ENCODE measurements around the gene ADGRG1.
A peak's percentile ranks its signal among the peaks of the same experiment; 100 is the strongest.

The ADGRG1 gene

GRCh38 chr16:57648581-57649442 is 20.4 kb downstream of the ADGRG1 start:
- DNase-seq (ENCODE audit: low spot score): peak; percentile 94
- TF ChIP-seq CTCF (IDR thresholded peaks at IDR 0.05; ENCODE audit: borderline replicate concordance, control extremely low read depth, extremely low read depth, insufficient read depth, missing control alignments): peak; percentile 100

GRCh38 chr16:57649443-57649751 is 21.0 kb downstream of the ADGRG1 start:
- no peak for TF ChIP-seq CTCF (IDR thresholded peaks at IDR 0.05; ENCODE audit: borderline replicate concordance, control extremely low read depth, extremely low read depth, insufficient read depth, missing control alignments)
- in situ Hi-C loops (cut with MboI; ENCODE audit: low sequenced_read_pairs, unreplicated experiment): loop anchor here (5.0 kb wide), 1 partner anchor 52 kb away; no protein-coding TSS in a partner anchor
- no peak for DNase-seq (ENCODE audit: low spot score)

More at GRCh38 chr16:57648581-57649442, 20.4 kb downstream of the ADGRG1 start:
- in situ Hi-C loops (cut with MboI; ENCODE audit: low sequenced_read_pairs, unreplicated experiment): loop anchor here (5.0 kb wide), 1 partner anchor 52 kb away; no protein-coding TSS in a partner anchor

- in situ Hi-C loops (cut with MboI; ENCODE audit: low sequenced_read_pairs, unreplicated experiment): loop anchor here (5.0 kb wide), 1 partner anchor 53 kb away; no protein-coding TSS in a partner anchor
- no peak for DNase-seq (ENCODE audit: low spot score)
- no peak for TF ChIP-seq CTCF (IDR thresholded peaks at IDR 0.05; ENCODE audit: borderline replicate concordance, control extremely low read depth, extremely low read depth, insufficient read depth, missing control alignments)
These were observed 21.4 kb downstream of the ADGRG1 start for GRCh38 chr16:57649846-57650245.

- in situ Hi-C loops (cut with MboI; ENCODE audit: low sequenced_read_pairs, unreplicated experiment): no loop called here
- no peak for DNase-seq (ENCODE audit: low spot score)
- no peak for TF ChIP-seq CTCF (IDR thresholded peaks at IDR 0.05; ENCODE audit: borderline replicate concordance, control extremely low read depth, extremely low read depth, insufficient read depth, missing control alignments)
These were observed 23.2 kb downstream of the ADGRG1 start for GRCh38 chr16:57651344-57652333.

GRCh38 chr16:57652695-57653471 is 24.5 kb downstream of the ADGRG1 start:
- no peak for TF ChIP-seq CTCF (IDR thresholded peaks at IDR 0.05; ENCODE audit: borderline replicate concordance, control extremely low read depth, extremely low read depth, insufficient read depth, missing control alignments)
- DNase-seq (ENCODE audit: low spot score): no peak
- in situ Hi-C loops (cut with MboI; ENCODE audit: low sequenced_read_pairs, unreplicated experiment): no loop called here

- TF ChIP-seq CTCF (IDR thresholded peaks at IDR 0.05; ENCODE audit: borderline replicate concordance, control extremely low read depth, extremely low read depth, insufficient read depth, missing control alignments): no peak
- in situ Hi-C loops (cut with MboI; ENCODE audit: low sequenced_read_pairs, unreplicated experiment): no loop called here
- DNase-seq (ENCODE audit: low spot score): no peak
These were observed 25.5 kb downstream of the ADGRG1 start for GRCh38 chr16:57653936-57654335.
